GM19467 (cell line): ENCODE results near the gene SH2D1B.

Source experiments
- ATAC-seq: cut with Tn5 transposase; IDR thresholded peaks from one replicate; pipeline ENCODE4 v1.9.1; 2021; ENCODE audit warnings: mild to moderate bottlenecking, moderate library complexity; ENCODE audit not compliant: unreplicated experiment

SH2D1B gene

DNA sequence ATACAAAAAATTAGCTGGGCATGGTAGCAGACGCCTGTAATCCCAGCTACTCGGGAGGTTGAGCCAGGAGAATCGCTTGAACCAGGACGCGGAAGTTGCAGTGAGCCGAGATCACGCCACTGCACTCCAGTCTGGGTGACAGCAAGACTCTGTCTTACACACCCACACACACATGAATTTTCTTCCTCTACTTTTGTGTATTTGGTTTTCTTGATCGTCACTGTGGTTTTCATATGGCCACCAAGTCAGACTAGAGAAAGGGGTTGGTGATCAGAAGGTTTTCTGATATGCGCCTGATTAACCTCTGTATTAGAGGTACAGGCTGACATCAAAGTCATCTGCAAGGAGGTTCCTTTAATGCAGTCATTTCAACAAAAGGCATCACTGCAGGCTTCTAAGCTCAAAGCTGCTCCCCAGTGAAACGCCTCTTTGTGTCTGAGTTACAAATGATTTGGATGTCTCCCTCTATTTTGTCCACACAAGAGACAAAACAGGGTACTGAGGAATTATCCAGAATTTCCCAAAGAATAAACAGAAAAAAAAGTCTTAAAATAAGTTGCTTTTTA is 11.1 kb downstream of the SH2D1B start:
- ATAC-seq, result no peak

DNA sequence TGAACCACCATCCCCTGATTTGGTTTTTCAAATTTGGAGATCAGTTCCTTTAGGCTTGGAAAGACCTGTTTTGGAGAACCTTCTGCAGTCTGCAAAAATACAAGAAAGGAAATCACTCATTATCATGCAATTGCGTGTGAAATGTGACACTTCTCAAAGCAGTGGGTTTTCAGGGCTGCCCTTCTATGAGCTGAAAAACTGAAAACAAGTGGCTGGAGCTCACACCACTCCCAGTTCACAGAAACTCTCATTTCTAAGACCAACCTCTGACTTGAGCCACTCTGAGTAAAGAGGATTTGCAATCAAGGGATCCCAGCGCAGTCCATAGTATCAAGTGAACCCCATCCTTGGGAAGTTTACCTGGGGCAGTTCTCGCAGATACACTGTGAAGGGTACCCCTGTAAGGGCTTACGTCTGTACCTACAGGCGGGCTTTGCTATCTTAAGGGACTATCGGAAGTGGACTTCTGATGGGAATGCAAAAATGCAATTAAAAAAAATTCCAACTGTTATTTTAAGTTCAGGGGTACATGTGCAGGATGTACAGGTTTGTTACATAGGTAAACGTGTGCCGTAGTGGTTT is 12.8 kb downstream of the SH2D1B start:
- no peak for ATAC-seq

DNA sequence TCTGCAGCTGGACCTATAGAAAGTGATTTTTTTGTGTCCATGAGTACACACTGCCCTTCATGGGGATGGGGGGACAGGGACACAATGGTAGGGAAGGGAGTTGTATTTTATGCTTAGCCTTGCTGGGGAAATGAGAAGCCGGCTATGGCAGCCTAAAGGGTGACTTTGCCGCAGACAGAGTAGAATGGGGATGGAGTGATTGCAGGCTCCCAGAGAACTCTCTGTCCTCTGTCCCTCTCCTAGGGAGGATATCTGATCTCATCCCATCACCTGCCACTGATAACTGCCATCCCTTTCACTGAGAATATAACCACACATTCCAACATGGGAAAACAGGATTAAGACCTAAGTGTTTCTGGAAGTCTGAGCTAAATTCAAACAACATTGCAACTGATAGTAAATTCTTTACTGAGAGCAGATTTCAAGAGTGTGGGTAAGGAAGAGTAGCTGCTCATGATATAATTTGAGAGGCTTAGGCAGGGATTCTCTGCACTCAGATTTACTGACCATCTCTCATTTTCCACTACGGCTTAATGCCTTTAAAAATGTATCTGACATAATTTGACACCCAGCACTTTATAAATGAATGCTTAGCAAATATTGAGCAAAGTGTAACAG is 13.9 kb downstream of the SH2D1B start:
- ATAC-seq, result no peak

DNA sequence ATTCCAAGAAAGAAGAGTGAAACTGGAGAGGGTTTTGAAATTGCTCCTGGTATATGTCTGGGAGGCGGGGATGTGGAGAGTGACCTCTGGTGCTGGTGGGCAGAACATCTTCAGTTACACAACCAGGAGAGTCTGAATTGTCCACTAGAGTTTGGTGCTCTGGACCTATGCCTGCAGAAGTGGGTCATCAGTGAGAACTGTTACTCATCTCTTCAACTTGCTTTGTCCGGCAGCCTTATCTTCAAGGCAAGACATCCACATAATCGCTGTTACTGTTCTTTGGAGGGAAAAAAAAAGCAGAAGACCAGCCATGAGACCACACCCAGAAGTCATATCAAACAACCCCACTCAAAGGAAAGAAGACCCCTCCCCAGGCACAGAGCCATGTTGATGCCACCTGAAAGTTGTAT is 14.9 kb downstream of the SH2D1B start:
- ATAC-seq, result no peak

DNA sequence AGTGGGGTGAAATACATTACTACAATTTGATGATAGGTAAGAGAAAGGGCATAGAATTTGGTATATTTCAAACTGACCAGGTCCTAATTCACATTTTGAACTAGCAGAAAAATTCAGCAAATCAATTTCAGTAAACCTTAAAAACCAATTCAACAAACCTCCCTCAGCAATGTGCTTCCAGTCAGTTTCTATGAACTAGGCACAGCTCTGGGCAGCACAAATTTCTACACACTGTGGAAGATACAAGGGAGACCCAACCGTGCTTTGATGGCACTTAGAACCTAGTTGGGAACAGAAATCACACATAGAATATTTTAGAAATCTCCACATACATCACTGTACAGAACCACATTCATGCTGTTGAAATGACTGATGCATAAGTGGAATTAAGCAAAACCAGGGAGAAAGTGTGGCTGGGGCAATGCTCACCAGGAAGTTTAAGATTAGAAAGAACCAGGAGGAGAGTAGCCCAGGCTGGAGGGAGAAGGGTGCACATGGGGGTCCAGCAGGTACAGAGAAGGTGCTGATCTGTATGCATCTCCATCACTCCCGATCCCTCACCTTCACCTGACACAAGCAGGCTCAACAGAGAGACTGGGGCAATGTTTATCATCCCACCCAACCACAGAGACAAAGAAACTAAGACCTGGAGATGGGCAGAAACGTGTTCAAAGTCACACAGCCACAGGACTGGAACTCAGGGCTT is 15.6 kb downstream of the SH2D1B start:
- no peak for ATAC-seq

DNA sequence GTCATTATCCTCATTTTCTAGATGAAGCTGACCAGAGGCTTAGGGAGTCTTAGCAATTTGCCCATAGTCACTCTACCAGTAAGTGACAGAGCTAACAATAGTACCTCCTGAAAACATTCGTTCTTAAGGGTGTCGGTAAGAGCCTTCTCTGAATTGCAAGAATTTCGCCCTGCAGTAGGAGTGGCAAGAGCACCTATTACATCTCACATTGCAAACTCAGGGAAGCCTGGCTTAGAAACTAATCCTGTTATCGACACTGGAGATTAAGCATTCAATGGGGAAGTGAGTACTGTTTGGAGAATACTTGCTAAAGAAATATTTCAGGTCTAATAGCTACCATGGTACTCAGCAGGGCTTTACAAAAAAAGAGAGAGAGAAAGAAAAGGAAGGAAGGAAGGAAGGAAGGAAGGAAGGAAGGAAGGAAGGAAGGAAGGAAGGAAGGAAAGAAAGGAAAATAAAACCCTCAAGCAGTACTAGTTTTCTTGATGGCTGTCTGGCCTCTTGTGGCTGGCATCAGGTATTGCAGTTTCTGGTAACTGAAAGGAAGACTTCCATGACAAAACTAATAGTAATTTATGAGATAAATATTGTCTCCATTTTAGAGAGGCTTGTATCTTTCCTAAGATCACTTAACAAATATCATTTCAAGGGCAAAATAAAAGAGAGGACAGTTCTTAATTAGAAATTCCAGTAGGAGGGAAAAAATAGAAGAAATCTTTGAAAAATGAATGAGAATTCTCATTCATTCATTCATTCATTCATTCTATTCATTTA is 20.0 kb downstream of the SH2D1B start:
- ATAC-seq, result no peak

DNA sequence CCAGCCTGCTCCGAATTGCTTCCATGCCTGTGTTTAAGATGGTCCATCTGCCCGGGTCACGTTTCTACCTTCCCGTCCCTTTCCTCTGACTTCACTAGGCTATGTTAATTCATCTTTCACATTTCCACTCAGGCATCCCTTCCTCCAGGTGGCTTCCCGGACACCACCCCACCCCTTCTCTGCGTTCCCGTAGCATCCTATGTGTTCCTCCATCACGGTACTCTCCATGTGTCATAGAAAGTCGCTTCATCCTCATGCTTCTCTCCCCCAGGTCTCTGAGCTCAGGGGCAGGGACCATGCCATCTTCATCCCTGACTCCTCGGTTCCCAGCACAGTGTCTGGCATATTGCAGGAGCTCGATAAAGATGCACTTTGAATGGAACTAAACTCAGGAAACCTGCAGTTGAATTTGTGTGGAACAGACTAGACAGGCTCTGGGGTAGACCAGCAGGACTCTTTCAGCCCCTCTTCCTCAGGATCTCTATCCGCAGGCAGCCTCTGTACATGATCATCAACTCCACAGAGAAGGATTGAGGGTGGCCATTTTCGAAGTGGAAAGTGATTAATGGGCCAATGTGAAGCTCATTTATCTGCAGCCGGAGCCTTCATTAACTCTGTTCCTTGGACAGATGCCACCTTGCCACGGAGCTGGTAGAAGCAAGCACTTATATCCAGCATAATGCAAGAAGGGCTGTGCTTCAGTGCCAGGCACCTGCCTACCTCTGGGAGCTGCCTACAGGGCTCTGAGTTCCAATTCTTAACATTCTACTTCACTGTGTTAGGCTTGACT is 21.3 kb downstream of the SH2D1B start:
- ATAC-seq, result no peak

DNA sequence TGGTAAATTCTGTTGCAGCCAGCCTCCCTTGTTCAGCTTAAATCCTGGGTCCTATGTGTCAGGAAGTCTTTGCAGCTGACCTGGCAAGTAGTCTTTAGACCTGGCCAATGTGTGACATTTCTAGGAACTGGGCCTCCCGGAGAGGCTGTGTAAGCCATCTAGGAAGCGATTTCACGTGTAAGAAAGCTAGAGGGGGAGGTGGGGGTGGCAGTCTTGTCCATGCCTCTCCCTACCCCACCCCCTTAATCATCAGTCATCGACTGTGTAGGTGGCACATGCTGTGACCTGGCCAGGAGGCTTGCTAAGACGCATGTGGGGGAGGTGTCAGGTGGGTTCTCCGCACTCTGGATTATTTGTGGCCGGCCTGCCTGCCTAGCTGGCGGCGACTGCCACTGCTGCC is 22.0 kb downstream of the SH2D1B start:
- no peak for ATAC-seq

DNA sequence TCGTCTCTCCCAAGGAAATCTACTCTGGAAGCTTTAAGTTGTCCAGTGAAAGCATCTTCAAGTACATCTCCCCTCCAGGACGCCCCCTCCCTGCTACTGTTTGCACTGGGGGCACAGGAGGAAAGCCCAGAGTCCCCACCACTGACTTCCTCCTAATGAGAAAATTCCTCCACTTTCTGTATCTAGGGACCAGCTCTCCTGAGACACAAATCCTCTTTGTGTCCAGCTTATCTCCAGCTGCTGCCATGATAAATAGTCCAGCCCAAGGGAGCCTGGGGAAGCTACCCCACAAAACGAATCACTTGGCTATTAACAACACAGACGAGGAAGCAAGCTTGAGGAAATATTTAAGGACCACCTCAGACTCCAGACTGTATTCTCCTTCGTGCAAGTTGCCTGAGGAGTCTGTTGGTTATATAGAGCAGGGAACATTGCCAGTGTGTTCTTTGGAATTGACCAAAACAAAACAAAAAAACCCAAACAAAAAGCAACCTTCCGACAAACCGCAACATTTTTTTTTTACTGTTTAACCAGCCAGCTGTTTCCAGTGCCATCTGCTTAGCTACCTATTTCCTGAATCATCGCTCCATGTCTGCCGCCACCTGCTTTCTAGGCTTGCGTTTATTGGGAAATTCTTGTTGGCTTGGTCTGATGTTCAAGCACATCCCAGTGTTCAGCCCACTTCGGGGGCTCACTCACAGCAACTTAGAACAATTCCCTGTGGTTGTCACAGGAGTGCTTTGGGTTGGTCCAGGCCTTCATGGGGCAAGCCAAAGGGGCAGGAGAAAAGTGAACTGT is 22.7 kb downstream of the SH2D1B start:
- ATAC-seq, result no peak

DNA sequence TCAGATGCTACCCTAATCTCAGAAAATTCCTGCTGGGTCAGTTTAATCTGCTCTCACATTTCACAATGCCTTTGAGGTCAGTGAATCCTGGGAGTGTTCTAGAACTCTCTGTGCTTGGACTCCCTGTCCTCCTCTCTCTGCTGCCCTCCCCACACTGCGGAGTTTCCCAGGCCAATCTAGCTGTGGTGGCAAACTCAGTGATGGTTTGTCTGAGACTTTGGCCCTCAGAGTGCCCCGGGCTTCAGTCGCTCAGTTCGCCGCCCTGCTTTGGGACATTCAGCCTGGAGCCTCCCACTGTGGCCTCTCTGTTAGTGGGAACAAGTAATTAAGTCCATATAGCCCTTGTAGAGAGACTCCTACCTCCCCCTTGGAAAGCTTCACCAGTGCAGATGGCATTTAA is 23.3 kb downstream of the SH2D1B start:
- no peak for ATAC-seq

DNA sequence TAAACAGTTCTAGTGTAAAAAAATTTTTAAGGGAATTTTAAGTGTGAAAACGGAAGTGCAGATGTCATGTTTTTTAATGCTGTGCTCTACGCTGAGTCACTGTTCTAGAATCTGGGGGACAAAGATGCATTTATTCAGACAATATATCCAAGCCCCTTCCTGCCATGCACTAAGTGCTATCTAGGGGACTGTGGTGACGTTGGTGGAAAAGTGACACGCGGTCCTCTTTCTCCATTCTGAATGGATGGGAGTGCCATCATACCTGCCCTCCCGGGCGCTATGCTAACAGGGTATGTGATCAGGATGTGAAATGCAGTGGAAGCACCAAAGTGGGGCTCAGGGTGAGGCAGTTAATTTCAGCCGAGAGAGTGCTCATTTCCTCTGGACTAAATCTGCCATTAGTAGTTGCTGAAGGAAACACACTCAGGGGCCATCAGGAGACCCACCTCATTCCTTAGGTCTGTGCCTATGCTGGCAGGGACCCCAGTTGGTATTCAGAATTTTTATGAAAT is 23.8 kb downstream of the SH2D1B start:
- no peak for ATAC-seq

DNA sequence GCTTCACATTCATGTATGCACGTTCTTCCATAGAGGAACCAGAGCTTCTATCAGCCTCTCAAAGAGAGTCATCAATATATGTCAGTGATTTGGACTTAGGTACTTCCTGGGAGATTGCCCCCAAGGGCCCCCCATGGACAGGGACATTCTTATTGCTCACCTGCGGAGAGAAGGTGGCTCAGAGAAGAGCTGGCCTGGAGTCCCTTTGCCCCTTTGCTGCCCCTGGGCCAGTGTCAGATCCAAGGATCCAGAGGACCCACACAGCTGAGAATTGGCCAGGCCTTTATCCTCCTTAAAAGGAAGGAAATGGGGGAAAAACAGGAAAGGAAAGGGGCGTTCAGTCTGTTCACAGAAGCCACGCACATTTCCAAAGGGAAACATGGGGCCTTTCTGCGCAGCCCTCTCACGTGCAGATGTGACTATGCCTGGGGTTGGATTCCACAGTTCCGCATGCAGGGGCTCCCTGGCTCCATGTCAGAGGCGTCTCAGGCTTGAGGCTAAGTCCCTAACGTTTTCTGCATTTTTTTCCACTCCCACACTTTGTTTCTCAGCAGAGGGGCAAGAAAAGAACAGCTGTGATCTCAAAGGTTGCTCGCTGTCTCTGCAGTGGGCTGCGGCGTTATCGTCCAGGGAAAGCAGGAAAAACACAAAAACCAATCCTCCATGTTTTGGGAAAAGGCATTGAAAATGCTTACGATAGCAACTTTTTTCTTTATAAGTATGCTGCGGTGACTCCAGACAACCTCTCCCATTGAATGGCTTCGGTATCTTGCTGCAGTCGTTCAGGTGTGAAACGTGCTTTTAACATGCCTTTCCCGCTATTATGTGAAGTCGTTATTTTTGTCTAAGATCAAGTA is 24.5 kb downstream of the SH2D1B start:
- ATAC-seq, result no peak

DNA sequence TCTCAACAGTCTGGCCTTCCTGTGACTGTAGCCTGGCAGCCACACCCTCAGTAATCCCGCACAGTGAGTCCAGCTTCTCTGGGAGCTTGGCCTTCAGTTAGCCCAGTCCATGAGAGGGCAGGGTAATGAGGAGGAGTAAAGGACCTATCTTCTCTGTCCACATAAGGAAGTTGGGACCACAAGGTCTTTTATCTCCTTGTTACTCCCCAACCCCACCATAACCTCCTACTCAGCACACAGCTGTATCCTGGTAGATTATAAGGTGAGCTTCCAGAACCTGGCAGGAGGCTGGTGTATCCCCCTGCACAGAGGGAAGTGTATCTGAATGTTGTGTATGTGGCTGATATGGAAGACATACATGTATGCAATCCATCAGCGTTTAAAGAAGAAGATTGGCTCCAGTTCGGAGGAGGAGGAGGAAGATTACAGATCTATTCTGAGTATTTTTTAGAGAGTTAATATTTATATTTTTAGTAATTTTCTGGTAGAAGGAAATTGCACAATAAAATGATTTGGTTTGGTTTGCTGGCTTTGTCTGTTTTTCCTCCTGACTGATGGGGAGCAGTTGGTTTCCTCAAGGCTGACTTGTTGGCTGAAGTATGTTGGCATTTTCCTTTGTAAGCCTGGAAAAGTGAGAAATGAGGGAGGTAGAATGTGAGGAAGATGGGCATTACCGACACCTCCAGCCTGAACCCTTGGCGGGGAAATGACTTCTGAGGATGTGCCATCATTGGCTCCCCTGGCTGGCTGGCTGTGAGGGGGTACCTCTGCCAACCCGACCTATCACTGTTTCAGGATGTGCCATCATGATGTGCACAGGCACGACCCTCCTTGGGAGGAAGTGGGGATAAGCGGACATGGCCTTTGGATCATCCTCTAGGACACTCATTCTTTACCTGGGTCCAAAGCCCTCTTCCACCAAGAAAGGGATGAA is 25.4 kb downstream of the SH2D1B start:
- no peak for ATAC-seq

DNA sequence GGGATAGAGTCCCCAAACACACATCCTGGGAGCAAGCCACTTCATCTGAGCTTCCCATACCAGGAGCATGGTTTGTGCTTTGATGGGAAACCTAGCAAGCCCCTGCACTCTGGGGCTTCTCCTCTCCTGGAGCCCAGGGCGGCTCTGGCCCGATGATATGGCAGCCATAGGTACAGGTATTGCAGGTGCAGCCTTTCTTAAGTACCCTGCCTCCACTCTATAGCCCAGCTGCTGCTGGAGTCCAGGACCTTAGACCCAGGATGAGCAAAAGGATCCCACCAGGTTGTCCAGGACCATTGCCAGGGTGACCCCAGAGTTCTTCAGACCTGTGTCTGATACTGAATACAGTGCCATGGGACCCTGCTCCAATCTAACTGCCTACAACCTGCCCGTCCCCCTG is 26.2 kb downstream of the SH2D1B start:
- ATAC-seq, result no peak

DNA sequence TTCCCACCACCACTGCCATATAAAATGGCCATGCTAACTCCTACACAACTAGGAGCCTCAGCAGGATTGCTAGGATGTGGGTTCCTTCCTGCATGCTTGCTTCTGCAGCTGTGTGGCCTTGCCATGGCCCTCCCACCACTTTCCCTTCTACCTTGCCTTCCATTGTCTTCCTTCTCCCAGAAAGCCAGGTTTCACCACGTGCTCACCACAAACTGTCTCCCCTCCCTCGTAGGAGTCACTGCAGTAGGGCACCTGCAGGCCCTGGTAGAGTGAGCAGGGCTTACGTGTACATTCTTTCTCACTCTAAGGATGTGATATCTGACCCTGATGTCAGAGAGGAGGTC is 26.7 kb downstream of the SH2D1B start:
- ATAC-seq, result no peak

DNA sequence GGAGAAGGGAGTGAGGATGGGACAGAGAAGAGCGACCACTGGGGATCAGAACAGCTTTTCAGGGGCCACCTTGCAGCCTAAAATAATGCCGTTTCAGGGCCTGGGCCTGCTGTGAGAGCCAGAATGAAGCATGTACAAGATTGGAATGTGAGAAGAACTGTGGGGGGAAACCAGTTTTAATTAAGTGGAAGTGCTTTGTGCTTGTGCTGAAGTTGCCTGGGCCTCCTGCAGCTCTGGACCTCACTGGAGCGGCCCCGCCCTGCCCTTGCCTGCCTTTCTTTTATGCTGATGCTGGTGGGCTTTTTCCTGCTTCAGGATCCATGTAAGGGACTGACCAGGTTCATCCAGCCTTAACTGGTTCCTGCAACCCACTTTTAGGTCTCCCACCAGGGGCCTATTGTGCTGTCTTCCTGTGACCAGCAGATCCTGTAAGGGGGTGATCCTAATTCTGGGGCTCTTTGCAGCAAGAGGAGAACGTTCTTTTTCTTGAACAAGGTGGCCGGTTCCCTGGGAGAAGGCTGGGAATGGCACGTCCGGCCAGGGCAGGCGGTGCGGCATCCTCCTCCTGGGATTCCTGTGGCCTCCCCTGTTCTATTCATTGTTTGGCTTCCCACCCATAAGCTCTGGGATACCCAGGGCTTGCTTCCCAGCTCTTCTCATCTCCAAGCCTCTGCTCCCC is 27.2 kb downstream of the SH2D1B start:
- ATAC-seq, result no peak

DNA sequence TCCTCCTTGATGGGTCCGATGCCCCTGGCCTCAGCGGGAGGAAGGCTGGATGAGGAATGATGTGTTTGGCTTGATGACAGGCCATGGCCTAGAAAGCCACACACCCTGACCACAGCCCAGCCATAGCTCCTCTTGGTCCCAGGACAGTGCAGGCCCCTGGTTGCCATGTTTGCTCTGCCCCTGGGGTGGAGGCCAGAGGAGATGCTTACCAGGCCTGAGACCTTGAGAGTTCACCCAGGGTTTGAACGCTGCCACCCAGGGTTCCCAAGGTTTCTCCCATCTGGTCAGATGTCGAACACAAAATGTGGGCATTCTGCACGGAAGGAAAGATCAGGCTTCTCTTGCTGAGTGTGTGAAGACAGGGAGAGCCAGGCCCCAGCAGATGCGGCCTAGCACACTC is 27.8 kb downstream of the SH2D1B start:
- no peak for ATAC-seq
